Omental fat pad (tissue), 4 donors: ENCODE measurements around the gene GGA2. TPM values are rescaled to one million over a fixed set of nuclear protein-coding genes. Genes with fewer than 3 reads are reported as not detected.
A peak's percentile ranks its signal among the peaks of the same experiment; 100 is the strongest.
"Not testable (repeated sequence)": the region's sequence is repeated elsewhere in the genome, so short reads cannot be mapped to it uniquely, and the experiment has no call there.

Experiments used
- ATAC-seq: fragments of 150-250 bp; one replicate; pipeline ENCODE4 v1.9.1; 2016; ENCODE audit warnings: mild to moderate bottlenecking, moderate library complexity; ENCODE audit not compliant: low FRiP score
- DNase-seq: peaks from one replicate; pipeline ENCODE4 v3.0.0-alpha.2; 2019; ENCODE audit warnings: low spot score
- total RNA-seq, 4 donors: library from RNA; depleted of rRNA; stranded (reverse); fragments of >200 nt; gene quantifications; one replicate each; pipeline ENCODE4 v1.1.0, GENCODE V29; 2016
- TF ChIP-seq, protein P1 (sequence below), 3 donors: fragments of 450-650 bp; IDR thresholded peaks; one replicate each; pipeline ENCODE4 v1.5.1; 2016 to 2017; ENCODE audit warnings: antibody characterized with exemption in 3 of 3, mild to moderate bottlenecking in 3 of 3, moderate library complexity in 2 of 3

Gene GGA2
- total RNA-seq, 4 donors from 2014 or later = 35.5 to 59.3 (median 40.8) TPM

DNA sequence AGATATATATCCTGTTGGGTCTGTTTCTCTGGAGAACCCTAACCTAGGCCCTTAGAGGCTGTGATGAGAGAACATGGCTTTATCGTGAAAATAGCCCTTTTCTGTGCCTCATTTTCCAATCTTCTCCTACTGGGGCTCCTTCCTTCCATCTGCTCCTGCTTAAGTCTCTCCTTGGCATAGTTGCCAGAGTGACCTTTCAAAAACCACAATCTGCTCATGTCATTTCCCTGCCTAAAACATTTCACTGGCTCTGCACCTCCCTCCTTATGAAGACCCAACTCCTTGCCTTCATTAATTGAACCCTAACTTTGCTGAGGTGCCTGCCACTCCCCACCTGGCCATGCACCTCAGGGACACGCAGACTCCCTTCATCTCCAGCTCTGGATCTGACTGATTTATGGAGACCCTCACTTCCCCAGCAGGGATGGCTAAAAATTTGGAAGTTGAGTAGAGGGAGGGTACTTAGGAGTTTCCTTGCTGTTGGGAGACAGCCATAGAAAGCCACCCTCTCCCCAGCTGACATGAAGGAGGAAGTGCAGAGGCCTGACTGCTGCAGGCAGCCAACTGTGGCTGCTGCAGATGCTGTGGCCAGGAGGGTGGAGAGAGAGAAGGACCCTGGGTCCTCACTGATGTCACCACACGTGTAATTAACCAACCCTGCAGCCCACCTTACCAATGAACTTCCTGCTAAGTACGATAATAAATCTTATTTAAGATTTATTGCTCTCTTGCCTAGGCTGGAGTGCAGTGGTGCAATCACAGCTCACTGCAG, 6.3 kb upstream of the GGA2 start:
- TF ChIP-seq, protein P1, sequence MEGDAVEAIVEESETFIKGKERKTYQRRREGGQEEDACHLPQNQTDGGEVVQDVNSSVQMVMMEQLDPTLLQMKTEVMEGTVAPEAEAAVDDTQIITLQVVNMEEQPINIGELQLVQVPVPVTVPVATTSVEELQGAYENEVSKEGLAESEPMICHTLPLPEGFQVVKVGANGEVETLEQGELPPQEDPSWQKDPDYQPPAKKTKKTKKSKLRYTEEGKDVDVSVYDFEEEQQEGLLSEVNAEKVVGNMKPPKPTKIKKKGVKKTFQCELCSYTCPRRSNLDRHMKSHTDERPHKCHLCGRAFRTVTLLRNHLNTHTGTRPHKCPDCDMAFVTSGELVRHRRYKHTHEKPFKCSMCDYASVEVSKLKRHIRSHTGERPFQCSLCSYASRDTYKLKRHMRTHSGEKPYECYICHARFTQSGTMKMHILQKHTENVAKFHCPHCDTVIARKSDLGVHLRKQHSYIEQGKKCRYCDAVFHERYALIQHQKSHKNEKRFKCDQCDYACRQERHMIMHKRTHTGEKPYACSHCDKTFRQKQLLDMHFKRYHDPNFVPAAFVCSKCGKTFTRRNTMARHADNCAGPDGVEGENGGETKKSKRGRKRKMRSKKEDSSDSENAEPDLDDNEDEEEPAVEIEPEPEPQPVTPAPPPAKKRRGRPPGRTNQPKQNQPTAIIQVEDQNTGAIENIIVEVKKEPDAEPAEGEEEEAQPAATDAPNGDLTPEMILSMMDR (IDR thresholded peaks at IDR 0.05) = no peak
- DNase-seq (no peak), ATAC-seq (no peak)

DNA sequence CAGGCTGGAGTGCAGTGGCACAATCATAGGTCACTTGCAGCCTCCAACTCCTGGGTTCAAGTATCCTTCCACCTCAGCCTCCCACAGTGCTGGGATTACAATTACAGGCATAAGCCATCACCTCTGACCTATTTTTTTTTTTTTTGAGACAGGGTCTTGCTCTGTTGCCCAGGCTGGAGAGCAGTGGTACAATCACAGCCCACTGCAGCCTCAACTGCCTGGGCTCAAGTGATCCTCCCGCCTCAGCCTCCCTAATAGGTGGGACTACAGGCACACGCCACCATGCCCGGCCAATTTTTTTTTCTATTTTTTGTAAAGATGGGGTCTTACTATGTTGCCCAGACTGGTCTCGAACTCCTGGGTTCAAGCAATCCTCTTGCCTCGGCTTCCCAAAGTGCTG, 5.6 kb upstream of the GGA2 start:
- TF ChIP-seq, protein P1 (IDR thresholded peaks at IDR 0.05) = no peak
- DNase-seq = no peak
- no peak for ATAC-seq

DNA sequence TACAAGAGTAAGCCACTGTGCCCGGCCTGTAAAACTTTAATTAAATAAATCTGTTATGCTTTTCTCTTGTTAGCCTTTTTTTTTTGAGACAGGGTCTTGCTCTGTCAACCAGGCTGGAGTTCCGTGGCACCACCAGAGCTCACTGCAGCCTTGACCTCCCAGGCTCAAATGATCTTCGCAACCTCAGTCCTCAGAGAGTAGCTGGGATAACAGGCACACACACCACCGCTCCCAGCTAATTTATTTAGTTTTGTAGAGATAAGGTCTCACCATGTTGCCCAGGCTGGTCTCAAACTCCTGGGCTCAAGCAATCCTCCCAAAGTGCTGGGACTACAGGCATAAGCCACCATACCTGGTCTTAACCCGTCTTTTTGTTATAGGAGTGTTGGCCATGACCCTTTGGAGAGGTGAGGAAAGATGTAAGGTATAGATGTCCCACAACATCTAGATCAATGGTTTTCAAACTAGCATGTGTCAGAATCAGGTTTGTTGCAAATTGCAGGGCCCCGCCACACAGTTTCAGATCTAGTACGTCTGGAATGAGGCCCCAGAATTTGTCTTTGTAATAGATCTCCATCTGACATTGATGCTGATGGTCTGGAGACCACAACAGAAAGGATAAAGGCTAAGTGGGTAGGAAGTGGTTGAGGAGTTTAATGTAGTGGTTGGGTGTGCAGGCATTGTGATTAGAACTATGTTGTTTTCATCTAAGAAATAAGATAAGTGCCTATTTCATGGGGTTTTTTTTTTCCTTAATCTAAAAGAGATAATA, 4.3 kb upstream of the GGA2 start:
- TF ChIP-seq, protein P1 (IDR thresholded peaks at IDR 0.05) = no peak
- no peak for DNase-seq
- no peak for ATAC-seq

DNA sequence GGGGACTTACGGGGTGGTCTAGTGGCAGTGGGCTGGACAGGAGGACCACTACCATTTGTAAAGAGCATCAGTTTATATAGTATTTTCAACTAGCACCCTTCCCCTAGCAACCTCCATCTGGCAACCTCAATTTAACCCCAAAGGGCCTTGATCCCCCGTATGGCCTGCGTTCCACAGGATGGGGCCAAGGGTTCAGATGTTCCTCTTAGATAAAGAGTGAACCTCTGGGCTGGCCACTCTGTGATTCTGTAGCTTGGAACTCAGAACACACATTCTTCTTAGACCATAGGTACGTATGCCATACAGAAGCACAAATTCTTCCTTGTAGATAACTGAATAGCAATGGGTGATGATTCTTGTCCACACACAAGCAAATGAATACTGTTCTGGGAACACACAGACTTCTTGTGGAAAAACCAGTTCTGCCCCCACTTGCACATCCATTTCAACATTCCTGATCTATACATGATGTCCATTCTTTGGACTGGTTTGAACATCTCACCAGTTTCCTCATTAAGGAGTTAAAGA, 1.9 kb upstream of the GGA2 start:
- DNase-seq = no peak
- ATAC-seq = no peak
- TF ChIP-seq, protein P1 (IDR thresholded peaks at IDR 0.05) = no peak

DNA sequence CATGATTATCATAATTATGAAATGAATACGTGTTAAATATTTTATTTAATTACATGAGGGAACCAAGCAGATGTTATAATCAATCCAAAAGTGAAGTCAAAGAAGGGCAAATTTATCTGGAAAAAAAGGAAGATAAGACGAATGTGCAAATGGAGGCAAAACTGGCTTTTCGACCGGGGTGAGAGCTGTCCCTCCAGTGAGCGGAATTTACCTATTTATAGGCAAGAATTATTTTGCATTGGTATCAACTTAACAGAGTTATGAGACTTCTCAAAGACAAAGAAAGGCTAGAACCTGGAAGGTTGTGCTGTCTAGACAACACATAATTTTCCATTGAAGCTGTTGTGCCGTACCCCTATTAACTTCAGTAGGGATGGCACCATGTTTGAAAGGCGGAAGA, 1.4 kb upstream of the GGA2 start:
- DNase-seq (no peak), ATAC-seq (no peak)
- TF ChIP-seq, protein P1 (IDR thresholded peaks at IDR 0.05) = no peak

DNA sequence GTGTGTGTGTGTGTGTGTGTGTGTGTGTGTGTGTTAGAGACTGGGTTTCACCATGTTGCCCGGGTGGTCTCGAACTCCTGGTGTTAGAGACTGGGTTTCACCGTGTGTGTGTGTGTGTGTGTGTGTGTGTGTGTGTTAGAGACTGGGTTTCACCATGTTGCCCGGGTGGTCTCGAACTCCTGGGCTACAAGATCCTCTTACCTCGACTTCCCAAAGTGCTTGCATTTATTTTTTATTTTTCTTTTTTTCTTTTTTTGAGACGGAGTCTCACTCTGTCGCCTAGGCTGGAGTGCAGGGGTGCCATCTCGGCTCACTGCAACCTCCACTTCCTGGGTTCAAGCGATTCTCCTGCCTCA, 599 bp upstream of the GGA2 start:
- ATAC-seq, DNase-seq: not testable (repeated sequence)

DNA sequence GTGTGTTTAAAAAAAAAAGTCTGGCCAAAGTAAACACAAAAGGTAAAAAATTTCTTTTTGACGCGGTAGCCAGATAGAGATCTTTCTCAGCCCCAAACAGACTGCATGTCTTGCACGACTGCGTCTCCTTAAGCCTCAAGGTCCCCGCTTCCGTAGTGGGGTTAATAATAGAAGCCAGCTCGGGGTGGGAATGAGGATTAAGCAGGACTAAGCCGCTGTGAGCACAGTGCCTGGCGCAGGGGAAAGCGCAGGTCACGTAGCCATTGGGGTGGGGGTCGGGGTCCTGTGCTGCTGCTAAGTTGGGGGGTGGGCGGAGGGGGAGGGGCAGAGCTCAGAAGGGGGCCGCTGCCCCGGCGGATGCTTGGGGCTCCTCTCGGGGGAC, 521 bp downstream of the GGA2 start:
- DNase-seq = no peak
- TF ChIP-seq, protein P1 (IDR thresholded peaks at IDR 0.05) = no peak

More for the DNA sequence above, 521 bp downstream of the GGA2 start:
- ATAC-seq = peak; percentile 14
